ENCODE measurements around the gene DGKH.

DNA sequence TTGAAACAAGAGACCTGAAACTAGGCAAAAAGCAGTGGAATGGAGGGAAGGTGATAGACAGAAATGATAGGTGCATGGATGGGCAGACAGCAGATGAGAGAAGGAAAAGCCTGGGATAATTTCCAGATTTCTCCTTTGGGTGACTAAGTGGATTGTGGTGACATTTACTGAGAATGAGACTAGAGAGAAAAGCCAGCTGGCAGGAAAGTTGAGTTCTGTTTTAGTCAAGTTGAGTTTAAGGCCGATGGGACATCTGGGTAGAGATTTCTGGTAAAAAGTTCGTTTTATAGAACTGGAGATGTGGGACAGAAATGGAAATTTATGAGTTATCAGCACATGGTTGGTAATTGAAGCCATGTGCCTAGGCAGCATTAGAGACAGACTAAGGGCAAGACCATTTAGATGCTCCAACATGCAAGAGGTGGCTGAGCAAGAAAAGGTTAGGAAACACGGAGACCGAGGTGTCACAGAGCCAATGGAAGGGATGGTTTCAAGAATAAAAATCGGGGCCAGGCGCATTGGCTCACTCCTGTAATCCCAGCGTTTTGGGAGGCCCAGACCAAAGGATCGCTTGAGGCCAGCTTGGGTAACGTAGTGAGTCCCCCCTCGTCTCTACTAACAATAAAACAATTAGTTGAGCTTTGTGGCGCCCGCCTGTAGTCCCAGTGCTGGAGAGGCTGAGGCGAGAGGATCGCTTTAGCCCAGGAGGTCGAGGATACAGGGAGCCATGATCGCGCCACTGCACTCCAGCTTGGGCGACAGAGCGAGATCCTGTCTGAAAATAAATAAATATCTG, 9.6 kb upstream of the DGKH start:
- TF ChIP-seq ZNF768 (CRISPR knock-in tag; IDR thresholded peaks at IDR 0.05): no peak
- no peak for TF ChIP-seq ZBTB46 (CRISPR knock-in tag; IDR thresholded peaks at IDR 0.05; ENCODE audit: borderline replicate concordance)
- no peak for TF ChIP-seq NR2F1 (CRISPR knock-in tag; IDR thresholded peaks at IDR 0.05)
- TF ChIP-seq, protein P1, sequence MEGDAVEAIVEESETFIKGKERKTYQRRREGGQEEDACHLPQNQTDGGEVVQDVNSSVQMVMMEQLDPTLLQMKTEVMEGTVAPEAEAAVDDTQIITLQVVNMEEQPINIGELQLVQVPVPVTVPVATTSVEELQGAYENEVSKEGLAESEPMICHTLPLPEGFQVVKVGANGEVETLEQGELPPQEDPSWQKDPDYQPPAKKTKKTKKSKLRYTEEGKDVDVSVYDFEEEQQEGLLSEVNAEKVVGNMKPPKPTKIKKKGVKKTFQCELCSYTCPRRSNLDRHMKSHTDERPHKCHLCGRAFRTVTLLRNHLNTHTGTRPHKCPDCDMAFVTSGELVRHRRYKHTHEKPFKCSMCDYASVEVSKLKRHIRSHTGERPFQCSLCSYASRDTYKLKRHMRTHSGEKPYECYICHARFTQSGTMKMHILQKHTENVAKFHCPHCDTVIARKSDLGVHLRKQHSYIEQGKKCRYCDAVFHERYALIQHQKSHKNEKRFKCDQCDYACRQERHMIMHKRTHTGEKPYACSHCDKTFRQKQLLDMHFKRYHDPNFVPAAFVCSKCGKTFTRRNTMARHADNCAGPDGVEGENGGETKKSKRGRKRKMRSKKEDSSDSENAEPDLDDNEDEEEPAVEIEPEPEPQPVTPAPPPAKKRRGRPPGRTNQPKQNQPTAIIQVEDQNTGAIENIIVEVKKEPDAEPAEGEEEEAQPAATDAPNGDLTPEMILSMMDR (CRISPR knock-in tag; IDR thresholded peaks at IDR 0.05): no peak
- TF ChIP-seq ZNF382 (CRISPR knock-in tag; IDR thresholded peaks at IDR 0.05; ENCODE audit: borderline replicate concordance): no peak
- TF ChIP-seq BHLHE40 (IDR thresholded peaks at IDR 0.05; ENCODE audit: low read length): no peak
- TF ChIP-seq ZBTB42 (CRISPR knock-in tag; IDR thresholded peaks at IDR 0.05): no peak
